HepG2 (cell line): ENCODE measurements around the gene TRMT2A. TPM values are rescaled to one million over a fixed set of nuclear protein-coding genes. Genes with fewer than 3 reads are reported as not detected.

Source experiments
- ATAC-seq: fragments of 200-7000 bp; cut with Tn5 transposase; 3 replicates; pipeline ENCODE4 v1.9.1; 2020; ENCODE audit warnings: mild to moderate bottlenecking, moderate library complexity
- BruUV-seq: library from RNA; stranded (reverse); fragments of 400-500 nt; replicated peaks from 2 replicates; lab custom pipeline; 2021; lab: Mats Ljungman, UMichigan
- CTCF ChIA-PET: fragments of 300-600 bp; formaldehyde crosslinking; extraction: SDS; loops from one replicate; lab custom pipeline; 2021; ENCODE audit warnings: low total read pairs, inconsistent platforms, low intra/inter-chr PET ratio; lab: Yijun Ruan, JAX
- POLR2A ChIA-PET: fragments of 350-600 bp; sonication (Branson Sonifier 250); formaldehyde crosslinking; loops from one replicate; lab custom pipeline; 2020; ENCODE audit warnings: antibody characterized with exemption, inconsistent platforms; lab: Yijun Ruan, JAX
- DNase-seq: peaks from one replicate; pipeline ENCODE4 v3.0.0-alpha.2; 2015; ENCODE audit warnings: low spot score
- FAIRE-seq: peaks from 3 replicates; lab custom pipeline; 2011; peaks lifted over from hg19 to GRCh38; lab: Jason Lieb, UNC
- H2AFZ ChIP-seq: one replicate; pipeline ENCODE4 v1.6.1; 2011; ENCODE audit warnings: low read length, inconsistent platforms
- H3K27ac ChIP-seq: fragments of 300-600 bp; 3 replicates; pipeline ENCODE4 v1.8.0; 2011; ENCODE audit warnings: mixed run types, mild to moderate bottlenecking, mixed read lengths, low read length, inconsistent platforms; ENCODE audit not compliant: insufficient read depth; ENCODE audit errors: extremely low read length
- H3K27me3 ChIP-seq, 2 experiments: fragments of 200-600 bp in 1 of 2; 2 replicates in 1 of 2; 3 replicates in 1 of 2; pipeline versions ENCODE4 v1.6.0 to v1.8.0; 2011; ENCODE audit warnings: low read length in 2 of 2, mild to moderate bottlenecking in 2 of 2, moderate library complexity in 2 of 2, inconsistent platforms in 1 of 2; ENCODE audit not compliant: insufficient read depth in 2 of 2, control insufficient read depth in 1 of 2
- H3K36me3 ChIP-seq, 2 experiments: fragments of 200-600 bp in 1 of 2; replicated peaks in 1 of 2; 2 replicates in 1 of 2; 3 replicates in 1 of 2; pipeline versions ENCODE4 v1.5.1 to v1.8.0; 2011; ENCODE audit warnings: low read length in 2 of 2, inconsistent platforms in 1 of 2; ENCODE audit not compliant: insufficient read depth in 2 of 2, control insufficient read depth in 1 of 2
- H3K4me1 ChIP-seq: 2 replicates; pipeline ENCODE4 v1.5.1; 2012; ENCODE audit warnings: low read length, inconsistent platforms; ENCODE audit not compliant: insufficient read depth
- H3K4me2 ChIP-seq: 2 replicates; pipeline ENCODE4 v1.6.0; 2011; ENCODE audit warnings: low read depth, low read length, inconsistent platforms
- H3K4me3 ChIP-seq, 3 experiments: fragments of 200-600 bp in 1 of 3; sonication (generic), shearing (Covaris generic) in 1 of 3; replicated peaks in 1 of 3; 2 replicates each; pipeline ENCODE4 v1.5.1; 2011 to 2016; ENCODE audit warnings: low read length in 3 of 3, inconsistent platforms in 2 of 3, low read depth in 2 of 3, mild to moderate bottlenecking in 2 of 3, control low read depth in 1 of 3, mixed read lengths in 1 of 3; ENCODE audit not compliant: insufficient read depth in 1 of 3
- H3K79me2 ChIP-seq: one replicate; pipeline ENCODE4 v1.6.1; 2011; ENCODE audit warnings: low read length, inconsistent platforms; ENCODE audit not compliant: insufficient read depth
- H3K9ac ChIP-seq: 2 replicates; pipeline ENCODE4 v1.6.0; 2011; ENCODE audit warnings: mild to moderate bottlenecking, low read depth, low read length, inconsistent platforms; ENCODE audit not compliant: insufficient read depth
- H3K9me3 ChIP-seq: 2 replicates; pipeline ENCODE4 v1.5.1; 2012; ENCODE audit warnings: mild to moderate bottlenecking, low read length
- H4K20me1 ChIP-seq: 2 replicates; pipeline ENCODE4 v1.6.0; 2011; ENCODE audit warnings: inconsistent platforms, mild to moderate bottlenecking, low read length, moderate library complexity; ENCODE audit not compliant: insufficient read depth
- GATAD2A ChIP-seq: IDR thresholded peaks from 2 replicates; pipeline ENCODE4 v1.6.1; 2016
- ZBTB21 ChIP-seq: sonication (generic); formaldehyde crosslinking; IDR thresholded peaks from 2 replicates; pipeline ENCODE4 v1.4.0; 2020; ENCODE audit warnings: missing genetic modification reagents
- WGBS: methylation state at CpG from one replicate; pipeline ENCODE4 v1.1.6; 2017; ENCODE audit warnings: low lambda C conversion rate; 5-methylcytosine and 5-hydroxymethylcytosine counted together
- in situ Hi-C: cut with HindIII; loops from 2 replicates; pipeline ENCODE4 v1.10.0; 2017; ENCODE audit warnings: low pct_unique_long_range_greater_than_20kb; ENCODE audit not compliant: extremely low pct_ligation_motif_present
- intact Hi-C: fragments of 100-400 bp; cut with micrococcal nuclease; formaldehyde crosslinking; loops from one replicate; pipeline ENCODE4 v1.10.0; 2022; ENCODE audit not compliant: unreplicated experiment
- polyA plus RNA-seq, 8 experiments: library from polyadenylated mRNA; depleted of rRNA in 3 of 8; stranded (reverse) in 7 of 8; unstranded in 1 of 8; fragments of >200 nt; fragmentation: Illumina TruSeq in 4 of 8; extraction: Trizol in 4 of 8; gene quantifications; 2 replicates each; pipeline versions ENCODE4 v1.2.1 to v1.2.3, GENCODE V29; 2011 to 2016; ENCODE audit warnings: low read depth in 4 of 8, missing spikeins in 1 of 8, mixed read lengths in 1 of 8; ENCODE audit not compliant: insufficient read depth in 1 of 8
- total RNA-seq, 5 experiments: library from RNA; depleted of rRNA; stranded (reverse); fragments of >200 nt; fragmentation: Illumina TruSeq; extraction: Trizol; gene quantifications; 2 replicates each; pipeline ENCODE4 v1.2.3, GENCODE V29; 2016; ENCODE audit warnings: low read depth in 1 of 5
- TF ChIP-seq, protein P1 (sequence below): sonication (generic); formaldehyde crosslinking; IDR thresholded peaks from 2 replicates; pipeline ENCODE4 v1.5.0; 2020; ENCODE audit warnings: missing genetic modification reagents
- TF ChIP-seq, protein P2 (sequence below): sonication (generic); formaldehyde crosslinking; IDR thresholded peaks from 2 replicates; pipeline ENCODE4 v1.8.0; 2022; ENCODE audit warnings: mild to moderate bottlenecking, missing genetic modification reagents, moderate library complexity
- TF ChIP-seq, protein P3 (sequence below): sonication (generic); formaldehyde crosslinking; IDR thresholded peaks from 2 replicates; pipeline ENCODE4 v1.5.1; 2020; ENCODE audit warnings: missing genetic modification reagents, mild to moderate bottlenecking, borderline replicate concordance

The TRMT2A gene
- total and polyA plus RNA-seq, 2 of the 13 experiments (the other 11 are each of a cell fraction or from before 2014, with no cell fraction given), result 24.0 to 30.3 TPM

DNA sequence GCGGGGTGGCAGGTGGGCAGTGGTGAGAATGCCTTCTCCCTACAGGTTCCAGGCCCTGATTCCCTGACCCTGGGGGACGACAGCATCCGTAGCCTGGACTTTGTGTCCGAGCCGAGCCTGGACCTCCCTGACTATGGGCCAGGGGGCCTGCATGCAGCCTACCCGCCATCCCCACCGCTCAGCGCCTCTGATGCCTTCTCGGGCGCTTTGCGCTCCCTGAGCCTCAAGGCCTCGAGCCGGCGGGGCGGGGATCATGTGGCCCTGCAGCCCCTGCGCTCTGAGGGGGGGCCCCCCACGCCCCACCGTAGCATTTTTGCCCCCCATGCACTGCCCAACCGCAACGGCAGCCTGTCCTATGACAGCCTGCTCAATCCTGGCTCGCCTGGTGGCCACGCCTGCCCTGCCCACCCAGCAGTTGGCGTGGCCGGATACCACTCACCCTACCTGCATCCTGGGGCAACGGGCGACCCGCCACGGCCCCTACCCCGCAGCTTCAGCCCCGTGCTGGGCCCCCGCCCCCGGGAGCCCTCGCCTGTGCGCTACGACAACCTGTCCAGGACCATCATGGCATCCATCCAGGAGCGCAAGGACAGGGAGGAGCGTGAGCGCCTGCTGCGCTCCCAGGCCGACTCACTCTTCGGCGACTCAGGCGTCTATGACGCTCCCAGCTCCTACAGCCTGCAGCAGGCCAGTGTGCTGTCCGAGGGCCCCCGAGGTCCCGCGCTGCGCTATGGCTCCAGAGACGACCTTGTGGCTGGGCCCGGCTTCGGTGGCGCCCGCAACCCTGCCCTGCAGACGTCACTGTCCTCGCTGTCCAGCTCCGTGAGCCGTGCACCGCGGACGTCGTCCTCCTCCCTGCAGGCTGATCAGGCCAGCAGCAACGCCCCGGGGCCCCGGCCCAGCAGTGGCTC, 25.9 kb upstream of the TRMT2A start:
- no peak for DNase-seq
- POLR2A ChIA-PET, result no interaction called here
- no peak overlapping the region for H3K9ac ChIP-seq
- no peaks in the 10 kb centered on the region for H3K27me3 ChIP-seq
- no peak overlapping the region for H3K4me2 ChIP-seq
- peaks cover 1 to 5% of the 10 kb centered on the region in 2 experiments; a peak in 2 of 5 replicates for H3K36me3 ChIP-seq
- in situ Hi-C loops (no loop called here), intact Hi-C loops (no loop called here)
- 98% methylated on average over 38 of the region's 65 CpGs for WGBS
- H3K9me3 ChIP-seq, result no peaks in the 10 kb centered on the region
- no TSS peak for BruUV-seq
- FAIRE-seq, result no peak
- H3K4me3 ChIP-seq, result no peak overlapping the region
- 0 out of 2 replicates have a peak, but pooled peaks cover 6% of the 10 kb centered on the region for H4K20me1 ChIP-seq
- no peak overlapping the region for H3K27ac ChIP-seq
- H2AFZ ChIP-seq, result no peak overlapping the region
- TF ChIP-seq, protein P1, sequence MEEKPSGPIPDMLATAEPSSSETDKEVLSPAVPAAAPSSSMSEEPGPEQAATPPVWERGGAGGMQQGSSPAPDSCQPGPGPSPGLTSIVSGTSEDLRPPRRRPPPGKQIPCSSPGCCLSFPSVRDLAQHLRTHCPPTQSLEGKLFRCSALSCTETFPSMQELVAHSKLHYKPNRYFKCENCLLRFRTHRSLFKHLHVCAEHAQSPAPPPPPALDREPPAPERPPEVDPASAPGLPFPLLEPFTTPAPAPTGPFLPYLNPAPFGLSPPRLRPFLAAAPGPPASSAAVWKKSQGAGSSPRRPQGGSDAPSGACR (CRISPR knock-in tag), result no peak
- TF ChIP-seq, protein P2, sequence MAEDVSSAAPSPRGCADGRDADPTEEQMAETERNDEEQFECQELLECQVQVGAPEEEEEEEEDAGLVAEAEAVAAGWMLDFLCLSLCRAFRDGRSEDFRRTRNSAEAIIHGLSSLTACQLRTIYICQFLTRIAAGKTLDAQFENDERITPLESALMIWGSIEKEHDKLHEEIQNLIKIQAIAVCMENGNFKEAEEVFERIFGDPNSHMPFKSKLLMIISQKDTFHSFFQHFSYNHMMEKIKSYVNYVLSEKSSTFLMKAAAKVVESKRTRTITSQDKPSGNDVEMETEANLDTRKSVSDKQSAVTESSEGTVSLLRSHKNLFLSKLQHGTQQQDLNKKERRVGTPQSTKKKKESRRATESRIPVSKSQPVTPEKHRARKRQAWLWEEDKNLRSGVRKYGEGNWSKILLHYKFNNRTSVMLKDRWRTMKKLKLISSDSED (CRISPR knock-in tag), result no peak
- TF ChIP-seq ZBTB21 (CRISPR knock-in tag) (no peak), GATAD2A (CRISPR knock-in tag) (no peak)
- TF ChIP-seq, protein P3, sequence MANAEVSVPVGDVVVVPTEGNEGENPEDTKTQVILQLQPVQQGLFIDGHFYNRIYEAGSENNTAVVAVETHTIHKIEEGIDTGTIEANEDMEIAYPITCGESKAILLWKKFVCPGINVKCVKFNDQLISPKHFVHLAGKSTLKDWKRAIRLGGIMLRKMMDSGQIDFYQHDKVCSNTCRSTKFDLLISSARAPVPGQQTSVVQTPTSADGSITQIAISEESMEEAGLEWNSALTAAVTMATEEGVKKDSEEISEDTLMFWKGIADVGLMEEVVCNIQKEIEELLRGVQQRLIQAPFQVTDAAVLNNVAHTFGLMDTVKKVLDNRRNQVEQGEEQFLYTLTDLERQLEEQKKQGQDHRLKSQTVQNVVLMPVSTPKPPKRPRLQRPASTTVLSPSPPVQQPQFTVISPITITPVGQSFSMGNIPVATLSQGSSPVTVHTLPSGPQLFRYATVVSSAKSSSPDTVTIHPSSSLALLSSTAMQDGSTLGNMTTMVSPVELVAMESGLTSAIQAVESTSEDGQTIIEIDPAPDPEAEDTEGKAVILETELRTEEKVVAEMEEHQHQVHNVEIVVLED (CRISPR knock-in tag), result no peak
- TF ChIP-seq, all 625 proteins: peak for 0
- Histone ChIP-seq H3K79me2 (no peaks in the 10 kb centered on the region), H3K4me1 (0 out of 2 replicates have a peak, but pooled peaks cover 12% of the 10 kb centered on the region)
- CTCF ChIA-PET, result no interaction called here
- ATAC-seq, result no peak
